MCF 10A (cell line): ENCODE data around the gene TARS3. TPM values are rescaled to one million over a fixed set of nuclear protein-coding genes. Genes with fewer than 3 reads are reported as not detected.
"Not testable (repeated sequence)": the region's sequence is repeated elsewhere in the genome, so short reads cannot be mapped to it uniquely, and the experiment has no call there.

Experiments
- BruUV-seq: library from RNA; stranded (reverse); fragments of 400-500 nt; replicated peaks from 2 replicates; lab custom pipeline; 2021; lab: Mats Ljungman, UMichigan
- CTCF ChIA-PET: fragments of 300-600 bp; sonication (Branson Sonifier 250); formaldehyde crosslinking; extraction: SDS; loops from one replicate; lab custom pipeline; 2021; ENCODE audit warnings: antibody characterized with exemption, inconsistent platforms; lab: Yijun Ruan, JAX
- POLR2A ChIA-PET: fragments of 300-600, 350-650 bp; sonication (Branson Sonifier 250); formaldehyde crosslinking; extraction: SDS; loops from one replicate; lab custom pipeline; 2020; ENCODE audit warnings: antibody characterized with exemption, inconsistent platforms; lab: Yijun Ruan, JAX
- DNase-seq: peaks from one replicate; pipeline ENCODE4 v3.0.0-alpha.2; 2018; ENCODE audit not compliant: unreplicated experiment
- H3K27ac Mint-ChIP-seq: one replicate; pipeline ENCODE4 v1.8.0; 2022; ENCODE audit warnings: mild to moderate bottlenecking, low read depth, mixed read lengths; ENCODE audit not compliant: unreplicated experiment
- H3K27me3 Mint-ChIP-seq: one replicate; pipeline ENCODE4 v1.8.0; 2022; ENCODE audit warnings: mixed read lengths; ENCODE audit not compliant: insufficient read depth, unreplicated experiment
- H3K36me3 Mint-ChIP-seq: one replicate; pipeline ENCODE4 v1.8.0; 2022; ENCODE audit warnings: mild to moderate bottlenecking, moderate library complexity, mixed read lengths; ENCODE audit not compliant: insufficient read depth, unreplicated experiment
- H3K4me1 Mint-ChIP-seq: one replicate; pipeline ENCODE4 v1.8.0; 2022; ENCODE audit warnings: mixed read lengths; ENCODE audit not compliant: insufficient read depth, unreplicated experiment
- H3K4me3 Mint-ChIP-seq: one replicate; pipeline ENCODE4 v1.8.0; 2022; ENCODE audit warnings: mild to moderate bottlenecking, moderate library complexity, mixed read lengths; ENCODE audit not compliant: unreplicated experiment
- H3K9me3 Mint-ChIP-seq: one replicate; pipeline ENCODE4 v1.8.0; 2022; ENCODE audit warnings: mixed read lengths; ENCODE audit not compliant: unreplicated experiment
- intact Hi-C: fragments of 100-400 bp; cut with micrococcal nuclease; formaldehyde crosslinking; loops from 2 replicates; pipeline ENCODE4 v1.14.1; 2022
- total RNA-seq: library from RNA; stranded (reverse); gene quantifications from 2 replicates; pipeline ENCODE4 v1.2.3, GENCODE V29; 2022
- TF ChIP-seq, protein P1 (sequence below): fragments of 200-600 bp; IDR thresholded peaks from one replicate; pipeline ENCODE4 v1.8.0; 2022; ENCODE audit warnings: antibody characterized with exemption, mild to moderate bottlenecking; ENCODE audit not compliant: unreplicated experiment

The TARS3 gene
- total RNA-seq, 1 experiment from 2014 or later = 5.0 TPM

DNA sequence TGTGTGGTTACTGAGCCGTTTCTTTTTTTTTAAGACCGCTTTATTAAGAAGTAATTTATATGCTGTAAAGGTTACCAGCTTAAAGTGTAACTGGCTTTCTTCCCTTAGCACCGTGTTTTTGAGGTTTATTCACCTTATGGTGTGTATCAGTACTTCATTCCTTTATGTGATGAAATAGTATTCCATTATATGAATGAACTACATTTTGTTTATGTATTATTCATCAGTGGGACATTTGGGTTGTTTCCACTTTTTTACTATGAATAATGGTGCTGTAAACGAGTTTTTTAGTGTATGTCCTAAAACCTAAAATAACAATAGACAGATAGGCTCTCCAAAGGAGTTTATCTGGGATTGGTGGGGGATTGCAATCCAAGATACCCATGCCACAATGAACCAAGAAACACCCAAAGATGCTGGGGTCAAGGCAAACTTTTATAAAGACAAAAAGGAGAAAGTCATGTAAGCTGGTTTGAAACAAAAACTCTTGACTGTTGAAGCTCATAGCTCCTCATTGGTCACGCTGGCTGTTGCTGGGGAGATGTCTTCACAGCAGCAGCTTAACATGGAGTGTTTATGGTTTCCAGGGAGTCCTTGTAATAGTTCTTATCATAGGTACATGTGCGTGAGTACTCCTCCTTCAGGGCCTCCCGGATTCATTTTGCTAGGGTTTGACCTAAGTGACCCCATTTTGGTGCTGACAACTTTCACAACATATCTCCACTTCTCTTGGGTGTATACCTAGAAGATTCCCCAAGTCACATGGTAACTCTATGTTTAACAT, 88.1 kb downstream of the TARS3 start:
- no TSS peak for BruUV-seq
- CTCF ChIA-PET = interaction anchor here (0.6 to 12.5 kb wide), 6 partner anchors 11 to 342 kb away, joined by 3 to 320 read pairs (median 3); partner anchors contain the start of gene SNRPA1
- Mint-ChIP-seq H3K27ac (peak overlapping the region; percentile 88), H3K27me3 (no peaks in the 10 kb centered on the region), H3K9me3 (no peaks in the 10 kb centered on the region), H3K4me1 (peaks cover 28% of the 10 kb centered on the region), H3K36me3 (peaks cover 14% of the 10 kb centered on the region), H3K4me3 (no peak overlapping the region)
- POLR2A ChIA-PET = interaction anchor here (0.7 to 8.7 kb wide), 7 partner anchors 14 to 347 kb away, joined by 3 to 102 read pairs (median 4); partner anchors contain the start of gene SNRPA1
- no peak for DNase-seq
- intact Hi-C loops = loop anchor here (5.0 kb wide), 1 partner anchor 144 kb away; no protein-coding TSS in a partner anchor
- TF ChIP-seq, protein P1, sequence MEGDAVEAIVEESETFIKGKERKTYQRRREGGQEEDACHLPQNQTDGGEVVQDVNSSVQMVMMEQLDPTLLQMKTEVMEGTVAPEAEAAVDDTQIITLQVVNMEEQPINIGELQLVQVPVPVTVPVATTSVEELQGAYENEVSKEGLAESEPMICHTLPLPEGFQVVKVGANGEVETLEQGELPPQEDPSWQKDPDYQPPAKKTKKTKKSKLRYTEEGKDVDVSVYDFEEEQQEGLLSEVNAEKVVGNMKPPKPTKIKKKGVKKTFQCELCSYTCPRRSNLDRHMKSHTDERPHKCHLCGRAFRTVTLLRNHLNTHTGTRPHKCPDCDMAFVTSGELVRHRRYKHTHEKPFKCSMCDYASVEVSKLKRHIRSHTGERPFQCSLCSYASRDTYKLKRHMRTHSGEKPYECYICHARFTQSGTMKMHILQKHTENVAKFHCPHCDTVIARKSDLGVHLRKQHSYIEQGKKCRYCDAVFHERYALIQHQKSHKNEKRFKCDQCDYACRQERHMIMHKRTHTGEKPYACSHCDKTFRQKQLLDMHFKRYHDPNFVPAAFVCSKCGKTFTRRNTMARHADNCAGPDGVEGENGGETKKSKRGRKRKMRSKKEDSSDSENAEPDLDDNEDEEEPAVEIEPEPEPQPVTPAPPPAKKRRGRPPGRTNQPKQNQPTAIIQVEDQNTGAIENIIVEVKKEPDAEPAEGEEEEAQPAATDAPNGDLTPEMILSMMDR = no peak

DNA sequence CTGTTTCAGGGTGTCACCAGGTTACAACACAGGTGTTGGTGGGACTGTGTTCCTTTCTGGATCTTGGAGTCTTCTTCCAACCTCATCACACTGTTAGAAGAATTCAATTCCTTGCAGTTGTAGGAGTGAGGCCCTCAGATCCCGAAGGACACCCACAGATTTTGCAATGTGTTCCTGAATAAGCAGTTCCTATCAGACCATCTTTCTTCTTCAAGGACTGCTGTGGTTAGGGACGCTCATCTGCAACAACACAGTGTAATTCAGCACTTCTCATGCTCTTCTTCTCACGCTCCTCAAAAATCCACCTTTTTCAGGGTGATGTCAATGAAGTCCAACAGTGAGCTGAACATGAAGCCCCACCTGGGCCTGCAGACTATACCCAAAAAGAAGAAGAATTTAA, 90.9 kb downstream of the TARS3 start:
- ChIA-PET POLR2A (no interaction called here), CTCF (interaction anchor here (0.6 to 12.5 kb wide), 2 partner anchors 340 to 344 kb away, joined by 5 to 320 read pairs; partner anchors contain the start of gene SNRPA1)
- Mint-ChIP-seq H3K27ac (no peak overlapping the region), H3K9me3 (no peaks in the 10 kb centered on the region), H3K4me3 (no peak overlapping the region), H3K4me1 (peaks cover 19% of the 10 kb centered on the region), H3K36me3 (peaks cover 7% of the 10 kb centered on the region), H3K27me3 (no peaks in the 10 kb centered on the region)
- intact Hi-C loops = no loop called here
- DNase-seq = no peak
- TF ChIP-seq, protein P1 = no peak
- no TSS peak for BruUV-seq

DNA sequence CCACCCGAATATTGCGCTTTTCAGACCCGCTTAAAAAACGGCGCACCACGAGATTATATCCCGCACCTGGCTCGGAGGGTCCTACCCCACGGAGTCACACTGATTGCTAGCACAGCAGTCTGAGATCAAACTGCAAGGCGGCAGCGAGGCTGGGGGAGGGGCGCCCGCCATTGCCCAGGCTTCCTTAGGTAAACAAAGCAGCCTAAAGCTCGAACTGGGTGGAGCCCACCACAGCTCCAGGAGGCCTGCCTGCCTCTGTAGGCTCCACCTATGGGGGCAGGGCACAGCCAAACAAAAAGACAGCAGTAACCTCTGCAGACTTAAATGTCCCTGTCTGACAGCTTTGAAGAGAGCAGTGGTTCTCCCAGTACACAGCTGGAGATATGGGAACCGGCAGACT, 97.5 kb downstream of the TARS3 start:
- BruUV-seq, H3K4me1 Mint-ChIP-seq, H3K9me3 Mint-ChIP-seq, DNase-seq, POLR2A ChIA-PET, intact Hi-C loops, H3K4me3 Mint-ChIP-seq, H3K27me3 Mint-ChIP-seq, H3K36me3 Mint-ChIP-seq, H3K27ac Mint-ChIP-seq: not testable (repeated sequence)
- CTCF ChIA-PET = interaction anchor here (0.6 kb wide), 1 partner anchor 31 kb away, joined by 3 read pairs; no protein-coding TSS in a partner anchor

DNA sequence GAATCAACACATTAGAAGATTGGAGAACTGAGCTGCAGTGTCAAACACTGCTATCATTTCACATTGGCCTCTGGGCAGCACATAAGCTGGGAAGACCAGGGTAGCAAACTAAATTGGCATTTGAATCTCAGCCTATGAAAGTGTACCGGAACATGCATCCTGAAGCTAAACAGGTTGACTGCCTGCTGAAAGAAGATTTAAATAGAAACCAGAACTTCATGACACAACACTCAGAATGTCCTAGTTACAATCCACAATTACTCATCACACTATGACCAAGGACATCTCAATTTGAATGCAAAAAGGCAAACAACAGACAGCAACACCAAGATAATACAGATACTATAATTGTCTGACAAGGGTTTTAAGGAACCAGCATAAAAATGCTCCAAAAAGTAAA, 98.3 kb downstream of the TARS3 start:
- H3K4me1 Mint-ChIP-seq = peaks cover 9% of the 10 kb centered on the region
- intact Hi-C loops = no loop called here
- no peak overlapping the region for H3K4me3 Mint-ChIP-seq
- H3K9me3 Mint-ChIP-seq = peaks cover 8% of the 10 kb centered on the region
- BruUV-seq = no TSS peak
- ChIA-PET CTCF (interaction anchor here (0.7 kb wide), 1 partner anchor 108 kb away, joined by 3 read pairs; no protein-coding TSS in a partner anchor), POLR2A (interaction anchor here (0.5 kb wide), 1 partner anchor 135 kb away, joined by 3 read pairs; no protein-coding TSS in a partner anchor)
- TF ChIP-seq, protein P1 = no peak
- no peak overlapping the region for H3K27ac Mint-ChIP-seq
- H3K36me3 Mint-ChIP-seq = peaks cover 4% of the 10 kb centered on the region
- H3K27me3 Mint-ChIP-seq = no peaks in the 10 kb centered on the region
- DNase-seq = no peak
